ENCODE data around the gene INKA2. TPM values are rescaled to one million over a fixed set of nuclear protein-coding genes. Genes with fewer than 3 reads are reported as not detected.

INKA2 gene
- total and polyA plus RNA-seq, 10 of the 15 experiments (the other 5 are each of a cell fraction or from before 2014, with no cell fraction given): 0.38 to 5.1 (median 1.3) TPM; not detected in 1

GRCh38 chr1:111747282-111747734 is 8.1 kb upstream of the INKA2 start (continued):
- peak; percentile 62 for TF ChIP-seq RAD21 (IDR thresholded peaks at IDR 0.05; ENCODE audit: insufficient read depth, low read depth, low read length)
- peak; percentile 40; the same call in 1 of the 2 replicates for TF ChIP-seq ATF7 (IDR thresholded peaks at IDR 0.05; ENCODE audit: low read depth)
- no peak for TF ChIP-seq RELA (IDR thresholded peaks at IDR 0.05; ENCODE audit: borderline replicate concordance, partially characterized antibody)
- no peak for TF ChIP-seq FOXM1 (IDR thresholded peaks at IDR 0.05; ENCODE audit: low read depth, low read length)
- 0 out of 2 replicates have a peak, but pooled peaks have one; percentile 6 for TF ChIP-seq PKNOX1 (IDR thresholded peaks at IDR 0.05)
- peak; percentile 49 for TF ChIP-seq SP1 (IDR thresholded peaks at IDR 0.05; ENCODE audit: low read depth, low read length)
- TF ChIP-seq CREB1 (IDR thresholded peaks at IDR 0.05; ENCODE audit: low read depth): peak; percentile 52; the same call in 1 of the 2 replicates
- 0 out of 2 replicates have a peak, but pooled peaks have one; percentile 36 for TF ChIP-seq CREM (IDR thresholded peaks at IDR 0.05; ENCODE audit: low read depth)
- TF ChIP-seq ESRRA (IDR thresholded peaks at IDR 0.05; ENCODE audit: low read length): peak; percentile 31; the same call in 1 of the 2 replicates
- TF ChIP-seq CBX5 (IDR thresholded peaks at IDR 0.05; ENCODE audit: low read depth): peak; percentile 90; the same call in 1 of the 2 replicates

GRCh38 chr1:111746614-111746999 is 7.4 kb upstream of the INKA2 start:
- H3K4me2 ChIP-seq (ENCODE audit: control insufficient read depth, insufficient read depth): no peak overlapping the region
- ChIA-PET RAD21 (ENCODE audit: unreplicated experiment) (interaction anchor here (0.7 to 6.7 kb wide), 11 partner anchors 8 to 716 kb away, joined by 3 to 51 read pairs (median 4); no protein-coding TSS in a partner anchor), POLR2A (interaction anchor here (1.2 to 1.4 kb wide), 3 partner anchors 7 to 239 kb away, joined by 3 to 8 read pairs (median 5); partner anchors contain the start of gene INKA2), CTCF (interaction anchor here (0.6 to 12.7 kb wide), 30 partner anchors 8 to 293 kb away, joined by 3 to 135 read pairs (median 6); partner anchors contain the start of genes DDX20 and INKA2), SMC1A (ENCODE audit: uncharacterized antibody, unreplicated experiment) (interaction anchor here (0.6 to 12.9 kb wide), 15 partner anchors 8 to 293 kb away, joined by 3 to 123 read pairs (median 4); partner anchors contain the start of gene INKA2)
- intact Hi-C loops (cut with micrococcal nuclease; ENCODE audit: unreplicated experiment) (loop anchor here (2.0 kb wide), 2 partner anchors 32 to 238 kb away; no protein-coding TSS in a partner anchor), in situ Hi-C loops (cut with MboI) (loop anchor here (5.0 kb wide), 1 partner anchor 264 kb away; no protein-coding TSS in a partner anchor)
- H3K27me3 ChIP-seq (replicated peaks in 1 of 2; ENCODE audit: control insufficient read depth in 2 of 2, insufficient read depth in 2 of 2, low read length in 1 of 2): peaks cover 0 to 1% of the 10 kb centered on the region in 2 experiments; a peak in 1 of 4 replicates
- H3K4me3 ChIP-seq: no peak overlapping the region
- no peaks in the 10 kb centered on the region for H3K36me3 ChIP-seq (ENCODE audit: control insufficient read depth in 2 of 2, insufficient read depth in 2 of 2, low read length in 1 of 2)
- no peak overlapping the region for H3K27ac ChIP-seq (ENCODE audit: control insufficient read depth, insufficient read depth)
- H3K79me2 ChIP-seq (ENCODE audit: control insufficient read depth, insufficient read depth, low read length): no peaks in the 10 kb centered on the region
- H2AFZ ChIP-seq (ENCODE audit: control insufficient read depth, low read depth, low read length): no peak overlapping the region
- ATAC-seq: no peak
- H3K9ac ChIP-seq (ENCODE audit: control insufficient read depth, insufficient read depth, low read length): no peak overlapping the region
- H4K20me1 ChIP-seq (ENCODE audit: control insufficient read depth, insufficient read depth): no peaks in the 10 kb centered on the region
- no peak for DNase-seq (ENCODE audit: low read depth, low spot score)
- 48% methylated on average over 2 of the region's 2 CpGs for WGBS (ENCODE audit: insufficient coverage, insufficient replicate concordance, low lambda C conversion rate, missing lambda C conversion rate)
- no TSS peak for BruUV-seq (replicated peaks)
- no peak for FAIRE-seq
- H3K9me3 ChIP-seq (replicated peaks; ENCODE audit: control insufficient read depth, insufficient read depth, low read length): no peaks in the 10 kb centered on the region
- no peaks in the 10 kb centered on the region for H3K4me1 ChIP-seq (ENCODE audit: control insufficient read depth, insufficient read depth, low read length)
- TF ChIP-seq NFYB (IDR thresholded peaks at IDR 0.05; ENCODE audit: insufficient read depth, low read depth, low read length) (no peak), RAD51 (IDR thresholded peaks at IDR 0.05) (no peak), ZBTB40 (IDR thresholded peaks at IDR 0.05; ENCODE audit: borderline replicate concordance) (no peak), HDGF (IDR thresholded peaks at IDR 0.05) (no peak), SREBF1 (IDR thresholded peaks at IDR 0.05; ENCODE audit: low read length) (no peak), RBBP5 (conservative IDR thresholded peaks at IDR 0.05) (no peak), CBFB (IDR thresholded peaks at IDR 0.05; ENCODE audit: low read depth) (no peak), YY1 (IDR thresholded peaks at IDR 0.05; ENCODE audit: low read depth, low read length) (no peak), YBX1 (IDR thresholded peaks at IDR 0.05) (no peak), NR2C2 (IDR thresholded peaks at IDR 0.05; ENCODE audit: borderline replicate concordance, control insufficient read depth, insufficient read length, low read depth) (no peak), NR2C1 (IDR thresholded peaks at IDR 0.05) (no peak)
